ENCODE results near the gene SAP30BP. TPM values are rescaled to one million over a fixed set of nuclear protein-coding genes. Genes with fewer than 3 reads are reported as not detected.

SAP30BP gene
- polyA plus RNA-seq, 1 donor (not counting 4 experiments of a cell fraction or from before 2014, with no cell fraction given), result 99.0 TPM

- Histone ChIP-seq H3K9me3 (ENCODE audit: control insufficient read depth, low read depth, low read length) (no peaks in the 10 kb centered on the region), H3K27ac (ENCODE audit: control insufficient read depth, insufficient read depth, low read length) (peak overlapping the region; percentile 72), H2AFZ (ENCODE audit: control insufficient read depth, low read length) (no peak overlapping the region), H3K4me1 (ENCODE audit: control insufficient read depth, extremely low read depth, insufficient read depth, low read length) (peaks cover 49% of the 10 kb centered on the region), H3K4me3 (ENCODE audit: control insufficient read depth in 2 of 3, extremely low read depth in 1 of 3, insufficient read depth in 2 of 3, low read depth in 1 of 3, low read length in 3 of 3) (no peak overlapping the region), H3K9me1 (ENCODE audit: control insufficient read depth, extremely low read depth, insufficient read depth, low read length) (no peaks in the 10 kb centered on the region), H3K79me2 (ENCODE audit: control insufficient read depth, insufficient read depth, low read length) (peaks cover 70% of the 10 kb centered on the region), H4K20me1 (ENCODE audit: control insufficient read depth, extremely low read depth, insufficient read depth, low read length) (no peaks in the 10 kb centered on the region), H3K9ac (ENCODE audit: control insufficient read depth, extremely low read depth, insufficient read depth, low read length) (peak overlapping the region; percentile 66), H3K4me2 (ENCODE audit: control insufficient read depth, extremely low read depth, insufficient read depth, low read depth, low read length) (peak overlapping the region; percentile 55), H3K27me3 (ENCODE audit: control insufficient read depth, extremely low read depth, insufficient read depth, low read length) (no peaks in the 10 kb centered on the region), H3K36me3 (ENCODE audit: control insufficient read depth in 2 of 2, extremely low read depth in 1 of 2, insufficient read depth in 2 of 2, low read length in 2 of 2) (peaks cover 5 to 17% of the 10 kb centered on the region in 2 experiments)
- no peak for DNase-seq (ENCODE audit: low read depth, low spot score)
- TF ChIP-seq EZH2 (IDR thresholded peaks at IDR 0.05; ENCODE audit: low read length) (no peak), CTCF (optimal IDR thresholded peaks at IDR 0.05 in 1 of 3, IDR thresholded peaks at IDR 0.05 in 1 of 3, conservative IDR thresholded peaks at IDR 0.05 in 1 of 3; ENCODE audit: extremely low read depth in 1 of 3, insufficient read depth in 2 of 3, low read length in 3 of 3) (peak; percentile 31 to 71 (median 71))
- peak; percentile 78 for FAIRE-seq
- dilution Hi-C loops (cut with MboI; ENCODE audit: extremely low pct_ligation_motif_present, low sequenced_read_pairs), result loop anchor here (10.0 kb wide), 1 partner anchor 45 kb away; the partner anchor contains the start of gene ITGB4
These were observed 12.6 kb downstream of the SAP30BP start for GRCh38 chr17:75679706-75680211.

GRCh38 chr17:75680431-75680830, 13.3 kb downstream of the SAP30BP start:
- Histone ChIP-seq H4K20me1 (ENCODE audit: control insufficient read depth, extremely low read depth, insufficient read depth, low read length) (no peaks in the 10 kb centered on the region), H3K4me3 (ENCODE audit: control insufficient read depth in 2 of 3, extremely low read depth in 1 of 3, insufficient read depth in 2 of 3, low read depth in 1 of 3, low read length in 3 of 3) (no peak overlapping the region), H3K36me3 (ENCODE audit: control insufficient read depth in 2 of 2, extremely low read depth in 1 of 2, insufficient read depth in 2 of 2, low read length in 2 of 2) (peaks cover 5 to 17% of the 10 kb centered on the region in 2 experiments), H3K79me2 (ENCODE audit: control insufficient read depth, insufficient read depth, low read length) (peaks cover 66% of the 10 kb centered on the region), H3K4me1 (ENCODE audit: control insufficient read depth, extremely low read depth, insufficient read depth, low read length) (peaks cover 55% of the 10 kb centered on the region), H3K27me3 (ENCODE audit: control insufficient read depth, extremely low read depth, insufficient read depth, low read length) (no peaks in the 10 kb centered on the region), H3K27ac (ENCODE audit: control insufficient read depth, insufficient read depth, low read length) (peak overlapping the region; percentile 72), H3K9me1 (ENCODE audit: control insufficient read depth, extremely low read depth, insufficient read depth, low read length) (no peaks in the 10 kb centered on the region), H2AFZ (ENCODE audit: control insufficient read depth, low read length) (no peak overlapping the region), H3K4me2 (ENCODE audit: control insufficient read depth, extremely low read depth, insufficient read depth, low read depth, low read length) (peak overlapping the region; percentile 55), H3K9ac (ENCODE audit: control insufficient read depth, extremely low read depth, insufficient read depth, low read length) (peak overlapping the region; percentile 66), H3K9me3 (ENCODE audit: control insufficient read depth, low read depth, low read length) (no peaks in the 10 kb centered on the region)
- dilution Hi-C loops (cut with MboI; ENCODE audit: extremely low pct_ligation_motif_present, low sequenced_read_pairs), result no loop called here
- DNase-seq (ENCODE audit: low read depth, low spot score) (no peak), FAIRE-seq (no peak)
- TF ChIP-seq EZH2 (IDR thresholded peaks at IDR 0.05; ENCODE audit: low read length) (no peak), CTCF (optimal IDR thresholded peaks at IDR 0.05 in 1 of 3, IDR thresholded peaks at IDR 0.05 in 1 of 3, conservative IDR thresholded peaks at IDR 0.05 in 1 of 3; ENCODE audit: extremely low read depth in 1 of 3, insufficient read depth in 2 of 3, low read length in 3 of 3) (no peak)

Data from keratinocyte (primary cell).